ENCODE data around the gene RPE65.

- no peak for TF ChIP-seq CTCF (conservative IDR thresholded peaks at IDR 0.05)
- TF ChIP-seq ZFX (IDR thresholded peaks at IDR 0.05) = no peak
These were observed 16.4 kb downstream of the RPE65 start for GRCh38 chr1:68433395-68433794.
